ENCODE measurements around the gene BDKRB2. TPM values are rescaled to one million over a fixed set of nuclear protein-coding genes. Genes with fewer than 3 reads are reported as not detected.
"Not testable (repeated sequence)": the region's sequence is repeated elsewhere in the genome, so short reads cannot be mapped to it uniquely, and the experiment has no call there.

The BDKRB2 gene
- total RNA-seq, 1 experiment from 2014 or later = not detected

GRCh38 chr14:96217376-96217913, 12.8 kb downstream of the BDKRB2 start:
- no peak for DNase-seq (ENCODE audit: extremely low read depth, low read depth)

GRCh38 chr14:96221109-96221650, 16.5 kb downstream of the BDKRB2 start:
- DNase-seq (ENCODE audit: extremely low read depth, low read depth) = no peak

DNA sequence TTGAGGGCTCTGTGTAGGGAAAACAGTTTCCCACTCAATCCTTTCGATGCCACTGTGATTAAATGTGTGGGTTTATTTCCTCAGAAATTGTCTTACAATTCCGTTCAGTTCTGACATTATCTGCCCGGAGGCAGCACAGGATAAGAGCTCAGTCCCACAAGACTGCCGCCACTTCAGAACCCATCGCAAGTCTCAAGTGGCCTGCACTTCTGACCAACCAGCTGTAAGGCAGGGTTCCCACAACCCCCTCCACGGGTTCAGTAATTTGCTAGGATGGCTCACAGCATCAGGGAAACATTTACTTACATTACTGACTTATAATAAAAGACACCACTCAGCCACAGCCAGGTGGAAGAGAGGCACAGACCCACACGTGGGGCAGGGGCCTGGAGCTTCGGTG, 17.2 kb downstream of the BDKRB2 start:
- no peak for DNase-seq (ENCODE audit: extremely low read depth, low read depth)

GRCh38 chr14:96224480-96225096, 19.9 kb downstream of the BDKRB2 start:
- DNase-seq (ENCODE audit: extremely low read depth, low read depth) = no peak

- no peak for DNase-seq (ENCODE audit: extremely low read depth, low read depth)
These were observed 20.6 kb downstream of the BDKRB2 start for GRCh38 chr14:96225213-96225612.

- DNase-seq (ENCODE audit: extremely low read depth, low read depth) = no peak
These were observed 21.1 kb downstream of the BDKRB2 start for GRCh38 chr14:96225745-96226151.

DNA sequence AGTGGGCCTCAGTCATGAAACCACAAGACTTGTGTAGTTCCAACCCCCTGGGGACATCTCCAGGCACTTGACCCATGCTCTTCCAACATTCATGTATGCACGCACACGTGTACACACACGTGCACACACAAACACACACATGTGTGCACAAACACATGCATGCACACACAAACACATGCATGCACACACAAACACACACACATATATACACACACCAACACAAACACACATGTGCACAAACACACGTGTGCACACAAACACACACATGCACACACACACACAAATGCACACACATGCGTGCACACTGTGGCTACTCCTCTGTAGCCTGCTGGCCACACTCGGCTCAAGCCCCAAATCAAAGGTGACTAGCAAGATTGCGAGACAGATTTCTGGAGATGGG, 22.8 kb downstream of the BDKRB2 start:
- DNase-seq (ENCODE audit: extremely low read depth, low read depth) = no peak

GRCh38 chr14:96229315-96229714, 24.7 kb downstream of the BDKRB2 start:
- no peak for DNase-seq (ENCODE audit: extremely low read depth, low read depth)

GRCh38 chr14:96231056-96231455, 26.4 kb downstream of the BDKRB2 start:
- no peak for DNase-seq (ENCODE audit: extremely low read depth, low read depth)

GRCh38 chr14:96231526-96232130, 27.0 kb downstream of the BDKRB2 start:
- no peak for DNase-seq (ENCODE audit: extremely low read depth, low read depth)

DNA sequence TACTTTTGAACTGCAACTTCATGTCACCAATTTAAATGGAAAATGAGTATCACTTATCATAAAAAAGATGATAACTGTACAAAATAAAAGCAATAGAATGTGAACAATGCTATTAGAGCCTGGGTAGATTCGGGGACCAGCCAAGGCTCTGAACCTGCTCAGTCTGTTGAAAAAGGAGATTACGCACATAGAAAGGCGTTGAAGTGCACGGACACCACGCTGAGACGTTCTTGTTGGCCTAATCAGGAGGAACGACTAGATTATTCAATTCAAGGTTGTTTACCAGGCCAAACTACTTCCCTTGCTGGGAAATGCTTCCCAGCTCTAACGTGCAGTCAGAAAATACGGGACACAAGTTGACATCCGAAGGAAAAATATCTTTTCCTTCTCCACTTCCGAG, 27.9 kb downstream of the BDKRB2 start:
- no peak for DNase-seq (ENCODE audit: extremely low read depth, low read depth)

DNA sequence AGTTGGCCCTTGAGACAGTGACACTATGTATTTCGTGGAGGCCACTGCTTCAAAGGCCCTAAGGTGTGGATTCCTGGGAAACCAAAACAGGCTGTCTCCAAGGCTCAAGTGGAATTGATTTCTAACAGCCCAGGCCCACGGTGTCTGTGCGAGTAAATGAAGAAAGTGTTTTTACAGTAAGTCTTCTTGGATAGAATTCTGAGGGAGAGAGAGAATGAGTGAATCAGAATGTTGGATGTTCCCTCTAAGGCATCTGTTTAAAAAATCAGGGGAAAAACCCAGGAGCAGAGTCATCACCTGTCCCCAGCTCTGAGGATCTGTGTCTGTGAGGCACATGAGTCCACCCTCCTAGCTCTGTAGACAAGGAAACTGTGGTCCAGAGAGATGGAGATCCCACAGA, 29.0 kb downstream of the BDKRB2 start:
- no peak for DNase-seq (ENCODE audit: extremely low read depth, low read depth)

DNA sequence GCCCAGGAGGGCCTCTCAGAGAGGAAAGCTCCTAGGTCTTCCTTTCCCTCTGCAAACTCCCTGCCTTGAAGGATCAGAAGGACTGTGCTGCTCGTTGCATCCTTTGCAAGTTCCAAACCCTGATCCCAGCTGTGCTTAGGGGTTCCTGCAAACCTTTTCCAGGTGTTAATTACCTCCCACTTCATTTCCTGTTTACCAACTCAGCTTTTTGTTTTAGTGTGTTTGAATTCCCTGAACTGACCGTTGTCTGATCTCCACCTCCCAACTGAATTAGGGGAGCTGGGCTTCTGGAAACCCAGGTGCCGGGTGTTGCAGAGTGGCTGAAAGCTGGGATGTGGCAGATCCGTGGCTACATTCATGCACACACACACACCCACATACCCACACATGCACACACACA, 30.8 kb downstream of the BDKRB2 start:
- no peak for DNase-seq (ENCODE audit: extremely low read depth, low read depth)

DNA sequence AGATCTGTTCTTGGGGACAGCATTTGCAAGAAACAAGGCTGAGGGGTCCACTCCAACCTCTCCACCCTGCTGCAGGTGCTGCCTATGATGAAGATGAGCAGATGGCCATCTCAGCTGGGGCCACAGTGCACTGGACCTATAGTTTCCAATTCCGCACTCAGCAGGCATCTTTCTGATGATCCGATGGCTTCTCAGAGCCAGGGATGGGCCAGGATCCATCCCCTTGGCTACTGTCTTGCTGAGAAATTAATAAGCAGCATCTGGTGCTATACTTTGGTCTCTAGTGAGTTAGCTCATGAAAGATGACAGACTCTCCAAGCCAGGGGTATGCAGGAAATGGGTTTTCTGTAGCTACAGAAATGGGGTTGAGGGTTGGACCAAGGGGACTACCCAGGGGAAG, 33.0 kb downstream of the BDKRB2 start:
- no peak for DNase-seq (ENCODE audit: extremely low read depth, low read depth)

DNA sequence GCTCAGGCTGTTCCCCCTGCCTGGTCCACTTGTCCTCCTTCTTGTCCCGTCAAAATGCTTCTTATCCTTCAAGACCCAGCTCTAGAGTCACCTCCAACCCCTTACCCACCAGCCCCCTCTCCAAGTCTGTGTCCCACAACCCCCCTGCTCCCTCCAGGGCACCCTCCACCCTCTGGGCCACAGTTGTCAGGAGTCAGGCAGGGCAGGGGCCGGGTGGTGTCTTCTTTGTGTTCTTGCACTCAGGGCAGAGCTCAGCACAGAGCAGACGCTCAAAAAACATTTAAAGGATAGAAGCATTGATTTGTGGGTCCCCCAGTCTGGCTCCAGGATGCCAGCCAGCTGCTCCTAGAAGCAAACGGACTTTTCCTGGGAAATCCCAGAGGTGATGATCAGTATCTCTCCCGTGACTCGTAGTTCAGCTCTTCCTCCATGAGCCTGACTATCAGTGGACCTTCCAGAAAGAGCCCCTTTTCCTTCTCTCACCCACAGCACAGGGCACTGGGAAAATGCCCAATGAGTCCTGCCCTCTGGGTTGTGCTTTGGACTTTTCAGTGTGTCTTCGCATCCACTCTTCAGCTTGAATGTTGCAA, 34.1 kb downstream of the BDKRB2 start:
- DNase-seq (ENCODE audit: extremely low read depth, low read depth) = no peak

- no peak for DNase-seq (ENCODE audit: extremely low read depth, low read depth)
These were observed 35.1 kb downstream of the BDKRB2 start for GRCh38 chr14:96239711-96240141.

DNA sequence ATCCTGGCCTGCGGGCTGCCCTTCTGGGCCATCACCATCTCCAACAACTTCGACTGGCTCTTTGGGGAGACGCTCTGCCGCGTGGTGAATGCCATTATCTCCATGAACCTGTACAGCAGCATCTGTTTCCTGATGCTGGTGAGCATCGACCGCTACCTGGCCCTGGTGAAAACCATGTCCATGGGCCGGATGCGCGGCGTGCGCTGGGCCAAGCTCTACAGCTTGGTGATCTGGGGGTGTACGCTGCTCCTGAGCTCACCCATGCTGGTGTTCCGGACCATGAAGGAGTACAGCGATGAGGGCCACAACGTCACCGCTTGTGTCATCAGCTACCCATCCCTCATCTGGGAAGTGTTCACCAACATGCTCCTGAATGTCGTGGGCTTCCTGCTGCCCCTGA, 36.0 kb downstream of the BDKRB2 start:
- no peak for DNase-seq (ENCODE audit: extremely low read depth, low read depth)

DNA sequence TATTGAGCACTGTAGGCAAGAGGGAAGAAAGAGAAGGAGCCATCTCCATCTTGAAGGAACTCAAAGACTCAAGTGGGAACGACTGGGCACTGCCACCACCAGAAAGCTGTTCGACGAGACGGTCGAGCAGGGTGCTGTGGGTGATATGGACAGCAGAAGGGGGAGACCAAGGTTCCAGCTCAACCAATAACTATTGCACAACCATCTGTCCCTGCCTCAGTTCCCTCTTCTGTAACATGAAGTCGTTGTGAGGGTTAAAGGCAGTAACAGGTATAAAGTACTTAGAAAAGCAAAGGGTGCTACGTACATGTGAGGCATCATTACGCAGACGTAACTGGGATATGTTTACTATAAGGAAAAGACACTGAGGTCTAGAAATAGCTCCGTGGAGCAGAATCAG, 37.5 kb downstream of the BDKRB2 start:
- no peak for DNase-seq (ENCODE audit: extremely low read depth, low read depth)

DNA sequence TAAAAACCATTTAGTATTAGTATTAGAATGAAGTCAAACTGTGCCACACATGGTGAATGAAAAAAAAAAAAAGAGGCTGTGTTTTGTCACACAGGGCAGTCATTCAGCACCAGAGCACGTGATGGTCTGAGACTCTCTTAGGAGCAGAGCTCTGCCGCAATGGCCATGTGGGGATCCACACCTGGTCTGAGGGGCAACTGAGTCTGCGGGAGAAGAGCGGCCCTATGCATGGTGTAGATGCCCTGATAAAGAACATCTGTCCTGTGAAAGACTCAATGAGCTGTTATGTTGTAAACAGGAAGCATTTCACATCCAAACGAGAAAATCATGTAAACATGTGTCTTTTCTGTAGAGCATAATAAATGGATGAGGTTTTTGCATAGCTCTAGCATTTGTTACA, 39.1 kb downstream of the BDKRB2 start:
- no peak for DNase-seq (ENCODE audit: extremely low read depth, low read depth)

DNA sequence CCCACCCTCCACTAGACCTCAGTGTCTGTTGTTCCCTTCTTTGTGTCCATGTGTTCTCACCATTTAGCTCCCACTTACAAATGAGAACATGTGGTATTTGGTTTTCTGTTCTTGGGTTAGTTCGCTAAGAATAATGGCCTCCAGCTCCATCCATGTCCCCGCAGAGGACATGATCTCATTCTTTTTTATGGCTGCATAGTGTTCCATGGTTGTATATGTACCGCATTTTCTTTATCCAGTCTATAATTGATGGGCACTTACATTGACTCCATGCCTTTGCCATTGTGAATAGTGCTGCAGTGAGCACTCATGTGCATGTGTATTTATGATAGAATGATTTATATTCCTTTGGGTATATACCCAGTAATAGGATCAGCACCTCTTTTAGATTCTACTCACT, 40.4 kb downstream of the BDKRB2 start:
- not testable (repeated sequence) for DNase-seq (ENCODE audit: extremely low read depth, low read depth)

DNA sequence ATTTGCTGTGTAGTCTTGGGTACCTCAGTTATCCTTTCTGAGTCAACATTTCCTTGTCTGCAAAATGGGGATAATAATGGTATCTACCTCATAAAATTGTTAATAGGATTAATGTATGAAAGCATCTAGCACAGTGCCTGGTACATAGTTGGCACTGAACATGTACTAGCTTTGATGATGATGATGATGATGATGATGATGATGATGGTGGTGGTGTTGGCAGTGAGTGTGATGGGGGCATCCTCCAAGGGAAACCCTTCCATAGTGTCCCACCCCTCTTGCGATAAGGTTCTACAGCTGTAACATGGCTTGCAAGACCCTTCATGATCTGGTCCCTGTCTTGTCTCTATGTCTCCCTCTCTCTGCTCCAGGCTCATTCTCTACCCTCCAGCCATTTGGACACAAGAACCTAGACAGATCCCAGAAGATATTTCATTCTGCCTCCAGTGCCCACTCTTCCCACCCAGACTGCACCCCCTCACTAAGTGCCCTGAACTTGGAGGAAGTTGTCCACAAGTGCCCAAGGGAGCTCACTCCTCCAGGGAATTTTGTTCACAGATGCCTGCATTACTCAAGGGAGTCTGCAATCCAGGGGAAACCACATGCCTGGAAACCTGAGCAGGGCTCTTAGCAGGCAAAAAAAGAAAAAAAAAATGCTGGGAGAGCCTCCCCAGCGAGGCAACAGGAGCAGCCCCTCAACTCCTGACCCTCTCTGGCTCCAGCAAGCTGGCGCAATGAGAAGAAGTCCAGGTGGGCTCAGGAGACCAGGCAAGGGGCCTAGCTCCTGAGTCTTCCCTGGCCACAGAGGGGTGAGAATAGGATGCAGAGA, 41.3 kb downstream of the BDKRB2 start:
- DNase-seq (ENCODE audit: extremely low read depth, low read depth) = no peak
